Adrenal gland (tissue), 5 donors: ENCODE measurements around the gene ACER3.

ENCODE experiments used
- CTCF ChIP-seq, 6 experiments: fragments of 450-650 bp in 4 of 6; fragments of 200-600 bp in 2 of 6; sonication (generic) in 1 of 6; IDR thresholded peaks; 1 replicate in 5 of 6; 2 replicates in 1 of 6; pipeline versions ENCODE4 v1.5.1 to v1.8.0; 2016 to 2021; ENCODE audit warnings: antibody characterized with exemption in 6 of 6, mild to moderate bottlenecking in 2 of 6, moderate library complexity in 1 of 6
- POLR2A ChIP-seq, 2 donors: fragments of 450-650 bp; IDR thresholded peaks; one replicate each; pipeline ENCODE4 v1.6.1; 2017; ENCODE audit warnings: antibody characterized with exemption in 2 of 2, mild to moderate bottlenecking in 2 of 2, moderate library complexity in 1 of 2
- donor health status: DM: no; HTN: no; CAD: no.

GRCh38 chr11:76824980-76825725 is 35.6 kb upstream of the ACER3 start:
- TF ChIP-seq POLR2A (IDR thresholded peaks at IDR 0.05), result no peak
- no peak for TF ChIP-seq CTCF (IDR thresholded peaks at IDR 0.05)
